Tracheal epithelial cell (primary cell): ENCODE data around the gene DDR1. TPM values are rescaled to one million over a fixed set of nuclear protein-coding genes. Genes with fewer than 3 reads are reported as not detected.

Experiments
- total RNA-seq: library from RNA; depleted of rRNA; stranded (reverse); fragments of >200 nt; gene quantifications from 2 replicates; pipeline ENCODE4 v1.2.1, GENCODE V29; 2014

The DDR1 gene
- 195 and 363 TPM in 2 replicates for total RNA-seq

DNA sequence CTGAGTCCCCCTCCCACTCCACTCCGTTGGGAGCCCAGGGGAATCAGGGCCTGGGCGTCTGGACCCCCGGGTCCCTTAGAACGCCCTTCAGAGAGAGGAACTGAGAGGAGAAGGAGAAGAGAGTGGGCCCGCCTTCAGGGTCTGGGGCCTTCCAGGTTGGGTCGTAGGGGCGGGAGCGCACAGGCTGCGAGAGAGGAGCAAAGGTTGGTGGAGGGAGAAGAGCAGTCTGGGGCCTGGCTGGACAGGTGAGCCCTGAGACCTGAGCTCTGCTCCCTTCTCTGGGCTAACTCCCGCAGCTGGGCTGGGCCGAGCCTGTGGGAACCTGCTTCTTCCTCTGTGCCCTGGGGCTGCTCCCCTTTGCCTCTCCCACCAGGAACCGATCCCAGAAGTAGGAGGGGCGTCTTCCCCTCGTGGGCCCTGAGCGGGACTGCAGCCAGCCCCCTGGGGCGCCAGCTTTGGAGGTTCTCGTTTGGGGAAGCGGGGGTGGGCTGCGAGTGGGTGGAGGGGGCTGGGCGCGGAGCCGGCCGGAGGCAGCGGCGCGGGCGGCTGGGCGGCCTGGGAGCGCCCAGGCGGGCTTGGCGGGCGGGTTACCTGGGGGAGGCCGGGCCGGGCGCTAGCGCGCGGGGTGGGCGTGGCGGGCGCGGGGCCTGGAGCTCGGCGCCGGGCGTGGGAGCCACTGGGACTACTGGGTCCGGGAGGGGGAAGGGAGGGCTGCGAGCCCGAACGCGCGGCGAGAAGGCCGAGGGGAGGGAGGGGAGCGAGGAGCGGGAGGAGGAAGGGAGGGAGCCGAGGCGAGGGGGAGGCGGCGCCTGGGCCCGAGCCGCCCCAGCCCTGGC, at the start of gene DDR1:
DDR1 (plus strand) TSS at position 835 of the 836 bp plus-strand sequence. CDS start 4,211 bp downstream, outside the sequence.

DNA sequence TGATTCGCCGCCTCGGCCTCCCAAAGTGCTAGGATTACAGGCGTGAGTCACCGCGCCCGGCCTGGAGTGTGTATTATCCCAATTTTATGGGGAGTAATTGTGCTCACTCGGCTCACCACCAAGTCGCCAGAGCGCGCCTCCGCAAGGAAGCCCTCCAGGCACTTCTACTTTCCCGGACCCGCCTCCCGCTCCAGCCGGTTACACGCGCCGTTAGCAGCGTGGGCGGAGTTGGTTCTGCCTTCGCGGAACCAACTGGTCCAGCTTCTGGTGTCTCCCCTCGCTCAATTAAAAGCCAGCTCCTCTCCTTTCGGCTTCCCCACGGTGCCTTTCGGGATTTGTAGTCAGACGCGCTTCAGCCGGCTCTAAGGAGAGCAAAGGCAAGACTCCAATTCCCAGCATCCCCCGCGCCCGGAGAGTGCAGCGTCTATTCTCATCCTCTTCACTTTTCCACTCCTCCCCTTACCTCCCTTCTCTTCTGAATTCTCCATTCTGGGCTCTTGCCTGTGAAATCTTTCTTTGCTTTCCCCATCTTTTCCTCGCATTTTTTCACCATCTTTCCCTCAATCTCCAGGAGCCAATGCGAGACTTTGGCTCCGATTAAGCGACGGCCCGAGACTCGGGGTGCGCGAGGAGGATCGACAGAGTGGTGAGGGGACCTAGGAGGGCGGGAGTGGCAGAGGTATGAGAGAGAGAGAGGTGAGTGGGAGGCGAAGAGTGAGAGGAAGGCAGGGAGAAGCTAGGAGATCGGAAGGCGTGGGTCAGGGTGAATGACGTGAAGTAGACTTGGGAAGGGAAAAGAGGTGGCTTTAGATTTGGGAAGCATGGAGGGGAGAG, 23.7 kb downstream of the DDR1 start, which contains the start of gene GTF2H4:
GTF2H4 (plus strand) TSS at position 450 of the 834 bp plus-strand sequence.

GRCh38 chr6:30914076-30914853, 29.9 kb downstream of the DDR1 start, which contains the start of gene VARS2:
TSS of gene VARS2 (plus strand) at chr6:30914238. CDS start at chr6:30914837, 599 bp downstream.

DNA sequence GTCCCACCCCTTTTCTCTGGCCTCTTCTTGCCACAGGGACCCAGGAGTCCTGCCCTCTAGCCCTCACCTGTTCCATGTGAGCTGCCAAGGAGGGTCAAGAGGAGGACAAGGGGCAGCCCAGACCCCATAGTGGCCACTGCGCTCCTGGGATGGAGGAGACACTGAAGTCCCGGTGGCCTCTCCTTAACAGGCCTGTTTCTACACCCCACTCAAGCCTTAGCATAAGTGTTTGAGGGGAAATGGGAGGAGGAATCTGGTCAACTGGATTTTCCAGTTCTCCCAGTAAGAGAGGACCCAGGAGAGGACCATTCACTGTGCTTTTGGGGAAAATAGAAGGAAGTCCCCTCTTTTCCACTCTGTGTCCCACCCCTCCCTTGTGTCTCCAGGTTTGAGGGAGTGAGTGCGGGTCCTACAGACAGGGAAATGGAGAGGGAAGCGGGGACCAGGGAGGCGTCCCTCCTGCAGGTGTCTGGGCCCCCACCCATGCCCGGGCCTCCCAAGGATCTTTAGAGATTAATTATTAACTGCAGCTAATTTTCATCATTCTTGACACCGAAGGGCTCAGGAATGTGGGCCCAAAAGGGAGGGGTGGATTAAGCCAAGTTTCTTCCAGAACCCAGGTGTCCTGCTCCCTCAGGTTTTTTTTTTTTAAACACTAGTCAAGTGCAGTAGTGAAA, 47.8 kb downstream of the DDR1 start, which contains the start of gene SFTA2:
SFTA2 (minus strand) TSS at position 202 of the 677 bp plus-strand sequence; CDS start at position 128, 74 bp downstream.

GRCh38 chr6:30940361-30940986, 56.2 kb downstream of the DDR1 start, which contains the start of gene MUCL3:
TSS of gene MUCL3 (plus strand) at chr6:30940973. CDS start at chr6:30941000, 27 bp downstream.

Other genes with a start within 250 kb of the DDR1 start
- 4.3 and 5.8 TPM in 2 replicates for gene C6orf136, start 237.4 kb upstream of the DDR1 start, total RNA-seq
- gene DHX16, start 211.5 kb upstream of the DDR1 start, total RNA-seq: 35.0 and 39.8 TPM in 2 replicates
- gene PPP1R18, start 197.9 kb upstream of the DDR1 start, total RNA-seq: 22.2 and 44.1 TPM in 2 replicates
- gene NRM, start 193.5 kb upstream of the DDR1 start, total RNA-seq: 0.85 and 1.7 TPM in 2 replicates
- 1.7 and 2.4 TPM in 2 replicates for gene MDC1, start 167.2 kb upstream of the DDR1 start, total RNA-seq
- gene TUBB, start 164.2 kb upstream of the DDR1 start, total RNA-seq: 153 and 214 TPM in 2 replicates
- gene FLOT1, start 141.8 kb upstream of the DDR1 start, total RNA-seq: 19.0 and 33.7 TPM in 2 replicates
- gene IER3, start 140.0 kb upstream of the DDR1 start, total RNA-seq: 211 and 248 TPM in 2 replicates
- 12.3 and 13.4 TPM in 2 replicates for gene GTF2H4, start 23.7 kb downstream of the DDR1 start, total RNA-seq
- 21.7 and 46.3 TPM in 2 replicates for gene VARS2, start 29.7 kb downstream of the DDR1 start, total RNA-seq
- 2.7 TPM in 1 of 2 replicates, not detected in the other for gene SFTA2, start 47.7 kb downstream of the DDR1 start, total RNA-seq
- gene MUCL3, start 56.5 kb downstream of the DDR1 start, total RNA-seq: under 0.01 TPM in 1 of 2 replicates, not detected in the other
- gene MUC21, start 99.2 kb downstream of the DDR1 start, total RNA-seq: under 0.01 and 0.21 TPM in 2 replicates
- not detected in 2 replicates for gene MUC22, start 126.0 kb downstream of the DDR1 start, total RNA-seq
- 1.2 TPM in 1 of 2 replicates, not detected in the other for gene C6orf15, start 228.1 kb downstream of the DDR1 start, total RNA-seq
- 0.43 and 1.7 TPM in 2 replicates for gene PSORS1C1, start 230.3 kb downstream of the DDR1 start, total RNA-seq
- gene CDSN, start 235.9 kb downstream of the DDR1 start, total RNA-seq: 0.24 TPM in 1 of 2 replicates, not detected in the other